GM19351 (cell line): ENCODE results near the gene RBM19.

Experiments used
- ATAC-seq: cut with Tn5 transposase; IDR thresholded peaks from one replicate; pipeline ENCODE4 v1.9.1; 2021; ENCODE audit warnings: mild to moderate bottlenecking, moderate library complexity; ENCODE audit not compliant: unreplicated experiment

RBM19 gene

DNA sequence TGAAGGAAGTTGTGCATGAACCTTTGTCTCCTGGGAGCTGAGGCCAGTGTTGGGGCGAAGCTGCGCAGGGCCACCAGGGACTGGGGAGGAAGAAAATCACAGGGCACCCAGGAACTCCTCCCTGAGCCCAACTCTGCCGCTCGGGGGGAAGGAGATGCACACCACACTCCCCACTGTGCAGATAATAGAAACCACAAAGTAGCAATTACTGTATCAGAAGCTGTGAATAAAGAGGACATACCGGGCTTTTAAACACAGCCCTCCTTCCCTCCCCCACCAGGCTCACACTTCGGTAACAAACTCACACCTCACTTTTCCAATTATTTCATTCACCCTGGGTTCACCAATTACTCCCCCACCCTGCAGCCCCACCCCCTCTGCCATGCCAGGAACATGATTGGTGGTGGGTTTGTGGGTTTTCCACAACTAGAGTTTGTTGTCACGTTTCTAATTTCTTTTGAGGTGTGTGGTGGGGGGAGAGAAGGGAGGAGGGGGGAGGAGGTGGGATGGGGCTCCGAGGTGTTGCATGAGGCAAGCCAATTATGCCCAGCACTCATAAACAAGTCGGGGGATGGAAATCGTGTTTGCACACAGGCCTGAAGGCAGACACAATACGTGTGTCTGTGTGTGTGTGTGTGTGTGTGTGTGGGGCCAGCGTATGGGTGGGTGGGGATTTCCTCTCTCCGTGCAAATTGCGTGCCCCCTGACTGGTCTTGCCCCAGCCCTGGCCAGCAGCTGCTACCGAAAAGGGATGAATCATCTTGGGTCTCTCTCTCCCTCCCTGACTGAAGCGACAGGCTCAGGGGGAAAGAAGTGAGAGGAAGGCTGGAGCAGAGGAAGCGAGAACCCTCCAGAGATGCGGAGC, 103.3 kb downstream of the RBM19 start:
- ATAC-seq: no peak

DNA sequence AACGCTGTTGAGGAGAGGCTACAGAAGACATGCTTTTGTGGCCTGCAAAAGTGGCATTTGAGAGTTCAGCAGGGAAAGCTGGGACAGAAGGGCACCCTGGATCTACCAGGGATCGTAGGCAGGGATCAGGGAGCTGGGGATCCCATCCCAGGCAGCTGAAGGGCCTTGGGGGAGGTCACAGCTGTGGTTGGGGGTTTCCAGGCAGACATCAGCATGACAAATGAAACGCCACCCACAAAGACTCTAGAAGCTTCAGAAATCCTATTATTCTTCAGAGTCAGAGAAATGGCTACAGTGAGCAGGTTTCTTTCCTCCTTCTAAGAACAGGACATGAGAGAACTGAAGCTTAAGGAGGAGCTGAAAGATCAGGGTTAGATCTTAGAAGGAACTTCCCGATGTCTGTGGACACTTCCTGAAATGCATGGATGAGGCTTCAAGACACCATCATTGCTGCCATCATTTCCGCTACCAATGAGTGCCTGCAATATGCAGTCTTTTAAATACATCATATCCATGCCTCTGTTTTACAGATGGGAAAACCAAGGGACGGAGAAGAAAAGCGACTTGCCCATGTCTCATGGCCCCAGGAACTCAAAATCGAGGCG, 104.3 kb downstream of the RBM19 start:
- ATAC-seq: no peak

DNA sequence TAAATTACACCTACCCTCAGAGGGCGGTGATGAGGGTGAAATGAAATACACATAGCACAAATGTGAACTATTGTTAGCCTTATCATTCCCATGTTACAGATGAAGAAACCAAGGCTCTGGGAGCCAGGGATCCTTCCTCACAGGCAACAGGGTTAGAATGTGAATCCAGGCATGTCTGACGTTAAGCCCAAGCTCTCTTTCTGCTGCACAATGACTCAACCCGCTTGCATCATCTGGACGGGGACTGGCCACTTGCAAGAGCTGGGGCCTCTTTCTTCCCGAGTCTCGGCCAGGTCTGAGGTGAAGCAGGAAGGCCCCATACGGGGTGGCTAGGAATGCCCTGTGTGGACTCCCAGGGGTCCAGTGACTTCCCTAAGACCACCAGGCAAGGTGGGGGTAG, 105.2 kb downstream of the RBM19 start:
- no peak for ATAC-seq

DNA sequence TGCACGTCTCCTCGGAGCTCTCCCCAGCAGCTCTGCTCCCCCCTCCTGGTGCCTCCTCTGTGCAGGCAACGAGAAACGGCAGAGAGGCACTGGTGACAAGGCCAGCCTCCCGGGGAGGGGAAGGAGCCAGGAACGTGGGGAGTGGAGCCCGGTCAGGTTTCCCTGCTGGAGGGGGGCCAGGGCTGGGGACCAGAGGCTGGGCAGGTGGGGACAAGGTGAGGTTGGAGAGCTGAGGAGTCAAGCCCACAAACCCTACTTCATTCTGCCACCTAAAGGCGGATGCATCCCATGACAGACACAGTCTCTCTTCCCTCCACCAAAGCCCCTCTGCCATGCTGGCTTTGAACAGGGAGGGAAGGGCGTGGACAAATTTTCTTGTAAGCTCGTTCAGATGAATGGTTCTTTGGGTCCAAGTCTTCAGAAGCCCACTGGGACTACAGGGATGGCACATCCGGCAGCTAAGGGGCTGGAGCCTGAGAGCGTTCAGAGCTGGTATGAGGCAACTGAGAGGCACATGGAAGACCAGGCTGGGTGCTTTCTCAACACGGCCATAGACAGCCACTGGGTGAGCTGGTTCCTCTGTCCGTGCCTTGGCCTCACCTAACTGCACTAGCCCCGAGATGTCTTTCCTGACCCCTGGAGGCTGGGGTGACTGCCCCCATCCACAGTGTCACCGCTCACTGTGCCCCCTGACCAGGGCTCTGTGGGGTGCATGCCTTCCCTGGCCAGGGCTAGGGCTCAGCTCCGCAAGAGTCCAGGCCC, 105.9 kb downstream of the RBM19 start:
- no peak for ATAC-seq

DNA sequence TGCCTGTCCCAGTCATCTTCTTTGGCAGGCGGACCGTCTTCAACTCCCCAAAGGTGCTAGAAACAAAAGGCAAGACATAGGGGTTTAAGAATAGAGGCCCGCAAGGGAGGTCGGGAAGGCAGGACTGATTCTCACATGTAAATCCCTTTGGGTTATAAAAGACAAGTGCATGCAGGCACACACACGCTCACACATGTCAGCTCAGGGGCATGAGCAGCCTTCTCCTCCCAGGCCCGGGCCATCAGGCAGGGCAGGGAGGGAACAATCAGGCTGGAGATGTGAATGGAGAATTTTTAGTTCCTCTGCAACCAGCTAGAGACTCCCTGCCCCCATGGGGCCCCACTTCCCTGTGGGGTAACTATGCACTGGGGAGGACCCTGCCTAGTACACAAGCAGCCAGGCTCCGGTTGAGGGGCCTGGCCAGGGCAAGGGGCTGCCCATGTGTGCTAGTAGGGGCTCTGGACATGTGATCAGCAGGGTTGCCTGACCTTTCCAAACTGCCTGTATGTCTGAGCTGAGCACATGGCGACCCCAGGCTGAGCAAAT, 107.2 kb downstream of the RBM19 start:
- no peak for ATAC-seq

DNA sequence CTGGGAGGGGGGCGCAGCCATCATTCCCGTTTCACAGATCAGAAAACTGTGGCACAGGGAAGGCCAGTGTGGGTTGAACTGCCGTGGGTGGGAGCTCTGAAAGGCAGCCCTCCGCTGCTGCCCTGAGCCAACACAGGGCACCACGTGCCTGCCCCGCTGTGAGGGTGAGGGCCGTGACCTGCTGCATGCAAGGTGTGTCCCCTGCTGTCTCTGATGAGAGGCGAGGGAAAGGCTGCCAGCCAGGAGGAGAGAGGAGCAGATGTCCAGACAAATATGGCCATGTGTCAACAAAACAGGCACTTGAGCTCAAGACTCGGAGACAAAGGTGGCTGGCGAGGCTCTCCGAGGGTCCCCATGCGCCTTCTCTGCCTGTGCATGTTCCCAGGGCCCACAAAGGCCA, 108.8 kb downstream of the RBM19 start:
- no peak for ATAC-seq

DNA sequence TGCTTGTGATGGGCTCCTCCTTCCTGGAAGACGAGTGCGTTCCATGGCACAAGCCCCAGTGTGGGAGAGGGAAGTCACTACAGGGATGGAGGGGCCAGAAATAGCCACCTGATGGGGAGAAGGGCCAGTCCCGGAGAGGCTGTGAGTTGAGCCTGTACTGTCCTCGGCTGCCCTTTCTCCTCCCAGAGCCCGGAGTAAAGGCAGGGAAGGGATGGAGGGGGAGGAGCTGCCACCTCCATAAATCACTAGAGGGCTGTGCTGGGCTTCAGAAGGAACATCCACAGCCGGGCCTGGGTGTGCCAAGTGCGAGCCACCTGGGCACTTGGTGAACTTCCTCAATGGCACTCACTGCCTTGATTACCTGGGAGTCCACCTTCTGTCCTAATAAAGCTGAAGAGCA, 110.1 kb downstream of the RBM19 start:
- ATAC-seq: no peak

DNA sequence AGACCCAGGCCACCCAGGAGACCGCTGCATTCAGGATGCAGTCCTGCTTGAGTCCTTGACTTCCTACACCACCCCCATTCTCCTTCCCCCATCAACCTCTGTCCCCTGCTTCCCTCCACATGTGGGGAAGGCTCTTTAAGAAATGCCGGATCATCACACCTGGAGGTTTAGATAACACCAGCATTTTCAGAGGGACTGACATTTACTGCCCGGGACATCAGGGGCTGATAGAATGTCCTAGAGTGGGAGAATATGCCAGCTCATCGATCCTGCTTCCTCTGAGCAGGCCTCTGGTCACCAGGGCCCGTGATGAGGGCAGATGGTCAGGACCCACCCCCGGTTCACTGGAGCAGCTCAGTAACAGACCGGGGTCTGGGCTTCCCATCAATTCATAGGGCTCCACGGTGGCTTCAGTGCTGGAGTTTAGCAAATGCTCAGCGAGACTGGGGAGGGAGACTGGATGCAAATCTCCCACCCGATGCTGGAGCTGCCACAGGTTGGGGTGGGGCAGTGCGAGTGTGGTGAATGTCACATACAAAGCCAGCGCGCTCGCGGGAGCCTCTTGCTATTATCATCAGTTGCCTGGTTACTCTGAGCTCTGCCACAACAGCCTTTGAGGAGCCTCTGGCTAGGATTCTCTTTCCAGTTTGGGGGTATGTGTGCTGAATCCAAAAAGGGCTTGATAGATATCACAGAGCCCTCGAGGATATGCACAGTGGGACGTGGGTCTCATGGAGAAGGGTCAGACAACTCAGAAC, 111.6 kb downstream of the RBM19 start:
- ATAC-seq: no peak

DNA sequence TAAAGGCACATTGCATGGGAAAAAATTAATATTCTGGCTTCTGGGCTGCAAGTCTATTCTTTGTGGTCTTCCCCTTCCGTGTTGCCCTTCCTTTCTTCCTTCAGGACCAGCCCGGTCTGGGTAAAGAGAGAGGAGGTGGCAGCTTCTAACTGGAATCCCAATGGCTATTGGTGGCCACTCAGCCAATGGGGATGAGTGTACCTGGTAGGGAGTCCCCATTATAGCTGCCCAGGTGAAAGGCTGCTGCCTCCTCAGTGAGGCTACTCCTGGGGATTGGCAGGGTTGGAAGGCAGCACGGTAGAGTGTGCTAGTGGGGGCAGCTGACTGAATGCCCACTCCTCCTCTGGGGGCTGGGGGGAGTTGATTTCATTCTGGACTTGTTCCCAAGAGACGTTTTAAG, 112.6 kb downstream of the RBM19 start:
- ATAC-seq: no peak

DNA sequence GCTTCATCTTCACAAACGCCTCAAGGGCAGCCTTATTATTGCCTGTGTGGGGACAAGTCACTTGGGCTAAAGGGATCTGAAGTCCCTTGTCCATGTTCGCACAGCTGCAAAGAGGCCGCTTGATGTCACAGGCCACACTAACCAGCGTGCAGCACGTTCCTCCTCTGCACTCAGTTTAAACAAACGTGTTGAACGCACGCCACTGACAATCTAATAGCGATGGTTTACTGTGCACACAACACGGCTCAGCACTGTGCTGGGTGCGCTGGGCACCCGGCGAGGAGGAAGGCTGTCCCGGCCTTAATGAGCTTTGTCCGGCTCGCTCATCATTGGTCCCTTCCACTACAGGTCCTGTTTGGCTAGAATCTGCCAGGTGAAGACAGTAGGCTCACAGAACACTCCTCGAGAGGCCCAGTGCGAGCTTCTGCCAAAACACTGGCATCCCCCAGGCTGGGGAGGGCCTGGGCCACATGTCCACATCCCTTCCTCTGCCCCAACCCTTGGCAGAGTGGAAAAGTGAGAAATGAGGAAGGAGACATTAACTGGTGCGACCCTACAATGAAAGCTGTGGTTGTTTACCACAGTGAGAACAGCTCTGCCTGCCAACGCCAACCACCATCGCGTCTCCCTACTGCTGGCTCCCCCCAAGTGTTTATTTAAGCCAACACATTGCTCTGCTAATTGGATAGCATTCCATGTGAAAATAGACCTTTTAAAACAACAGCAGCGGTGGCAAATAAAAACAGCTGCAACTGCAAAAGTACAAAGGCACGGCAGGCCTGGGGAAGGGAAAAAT, 113.2 kb downstream of the RBM19 start:
- ATAC-seq: no peak

DNA sequence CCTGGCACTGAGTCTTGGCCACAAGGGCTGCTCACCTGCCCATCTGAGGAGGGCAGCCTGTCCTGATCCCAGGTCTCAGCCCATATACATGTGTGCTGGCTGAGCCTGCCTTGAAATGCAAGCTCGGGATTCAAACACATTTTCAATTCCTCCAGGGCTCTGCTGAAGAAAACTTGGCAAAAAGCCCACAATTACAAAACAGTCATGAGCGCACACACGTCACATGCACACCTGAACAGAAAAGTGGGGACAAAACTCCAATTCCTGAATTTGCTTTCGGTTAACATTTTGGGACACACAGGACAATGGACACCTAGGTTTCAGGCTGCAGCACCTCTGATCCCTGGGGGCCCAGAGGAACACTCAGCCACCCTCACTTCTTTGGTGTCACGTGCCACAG, 113.9 kb downstream of the RBM19 start:
- no peak for ATAC-seq

DNA sequence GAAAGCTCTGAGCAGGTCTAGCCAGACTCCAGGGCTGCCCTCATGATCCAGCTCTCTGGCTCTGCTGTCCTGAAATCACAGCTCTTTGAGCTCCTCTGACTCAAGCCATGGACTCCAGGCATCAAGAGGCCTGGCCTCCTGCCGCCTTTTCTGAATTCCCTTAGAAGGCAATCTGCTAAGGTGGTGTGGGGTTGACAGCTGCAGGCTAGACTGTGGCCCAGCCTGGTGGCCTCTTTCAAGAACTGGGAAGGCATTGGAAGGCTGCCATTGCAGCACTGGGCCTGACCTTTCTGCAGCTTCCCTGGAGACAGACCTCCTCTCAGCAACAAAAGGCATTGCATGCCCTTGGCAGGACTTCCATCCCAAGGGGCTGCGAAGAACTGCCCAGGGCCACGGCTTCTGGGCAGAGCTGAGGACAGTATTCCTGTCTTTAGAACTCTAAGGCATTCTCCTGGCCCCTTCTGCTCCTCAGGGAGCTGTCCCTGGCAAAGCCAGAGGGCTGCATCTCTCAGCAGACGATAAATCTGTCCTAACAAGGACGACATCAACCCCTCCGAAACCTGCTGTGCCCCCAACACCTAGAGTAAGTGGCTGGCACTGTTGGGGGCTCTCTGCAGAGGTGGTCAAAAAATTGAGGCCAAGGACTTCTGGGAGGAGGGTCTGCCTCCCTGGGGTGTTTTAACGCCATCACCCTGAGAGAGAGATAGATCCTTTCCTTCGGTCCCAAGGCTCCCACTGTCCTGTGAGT, 115.6 kb downstream of the RBM19 start:
- ATAC-seq: no peak

DNA sequence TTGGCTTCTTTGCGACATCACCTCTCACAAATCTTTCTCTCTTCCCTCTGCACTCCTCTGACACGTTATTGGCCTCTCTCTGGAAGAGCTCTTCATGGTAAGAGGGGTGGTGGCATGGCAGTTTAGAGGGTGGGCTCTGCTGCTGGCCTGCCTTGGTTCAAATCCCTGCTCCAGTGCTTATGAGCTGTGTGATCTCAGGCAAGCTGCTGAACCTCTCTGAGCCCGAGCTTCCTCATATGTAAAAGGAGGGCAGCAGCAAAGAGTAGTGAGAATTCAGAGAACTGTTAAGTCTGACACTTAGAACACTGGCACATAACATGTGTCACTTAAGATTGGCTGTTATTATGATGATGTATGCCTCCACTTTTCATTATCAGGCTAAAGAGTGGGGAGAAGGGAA, 118.3 kb downstream of the RBM19 start:
- no peak for ATAC-seq

DNA sequence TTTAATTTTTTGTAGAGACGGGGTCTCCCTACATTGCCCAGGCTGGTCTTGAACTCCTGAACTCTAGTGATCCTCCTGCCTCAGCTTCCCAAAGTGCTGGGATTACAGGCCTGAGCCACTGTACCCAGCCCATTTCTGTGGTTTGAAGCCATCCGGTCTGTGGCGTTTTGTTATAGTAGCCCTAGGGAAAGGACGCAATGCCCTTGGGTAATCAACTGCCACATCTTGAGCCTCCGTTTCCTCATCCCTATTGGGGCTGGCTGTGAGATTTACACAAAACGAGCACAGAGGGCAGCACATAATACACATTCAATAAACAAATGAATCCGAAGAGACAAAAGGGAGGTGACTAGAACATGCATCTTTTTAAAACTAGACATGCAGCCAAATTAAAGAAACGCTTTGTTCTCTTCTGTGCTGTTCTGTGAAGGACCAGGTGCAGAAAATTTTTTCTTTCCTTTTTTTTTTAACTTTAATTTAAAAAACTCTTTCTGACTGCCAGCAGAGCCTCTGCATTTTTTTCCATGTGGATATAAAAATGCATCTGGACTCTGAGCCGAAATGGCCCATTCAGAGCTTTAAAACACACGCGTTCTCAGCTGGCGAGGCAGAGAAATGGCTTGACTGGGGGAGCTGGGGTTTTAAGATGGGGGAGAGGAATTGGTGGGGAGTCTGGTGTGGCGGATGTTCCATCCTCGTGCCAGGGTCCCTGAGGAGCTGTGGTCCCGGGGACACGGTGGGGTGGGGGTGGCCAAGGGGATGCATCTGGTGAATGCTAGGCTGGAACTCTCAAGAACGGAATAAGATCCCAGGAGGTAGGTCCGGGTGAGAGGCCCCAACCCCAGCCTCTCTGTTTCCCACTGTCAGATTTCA, 119.0 kb downstream of the RBM19 start:
- ATAC-seq: no peak

DNA sequence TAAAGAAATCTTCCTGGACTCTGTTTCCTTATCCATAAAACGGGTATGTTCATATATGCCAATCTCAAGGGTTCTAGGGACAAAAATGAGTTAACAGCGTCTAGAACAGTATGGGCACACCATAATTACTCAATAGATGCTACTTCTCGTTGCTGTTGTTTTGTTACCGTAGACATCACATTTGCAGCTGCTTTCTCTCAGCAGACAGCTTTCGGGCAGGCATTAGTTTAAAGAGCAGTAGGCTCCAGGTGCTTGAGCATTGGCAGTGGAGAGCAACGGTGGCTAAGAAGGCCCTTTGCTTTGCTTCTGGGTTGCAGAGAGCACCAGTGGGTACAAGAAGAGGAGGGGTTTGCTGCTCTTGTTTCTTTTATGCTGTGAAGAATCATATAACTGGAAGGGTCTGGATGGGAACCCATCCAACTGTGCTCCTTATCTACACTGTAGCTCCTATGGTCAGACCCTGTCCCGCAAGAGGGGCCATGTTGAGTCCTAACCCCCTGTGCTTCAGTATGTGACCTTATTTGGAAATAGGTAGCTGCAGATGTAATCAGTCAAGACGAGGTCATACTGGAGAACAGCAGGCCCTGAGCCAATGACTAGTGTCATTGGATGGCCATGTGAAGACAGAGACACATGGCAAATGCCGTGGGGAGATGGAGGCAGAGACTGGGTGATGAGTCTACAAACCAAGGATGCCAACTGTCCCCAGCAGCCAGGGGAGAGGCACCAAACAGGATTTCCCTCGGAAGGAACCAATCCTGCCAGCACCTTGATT, 120.0 kb downstream of the RBM19 start:
- no peak for ATAC-seq

DNA sequence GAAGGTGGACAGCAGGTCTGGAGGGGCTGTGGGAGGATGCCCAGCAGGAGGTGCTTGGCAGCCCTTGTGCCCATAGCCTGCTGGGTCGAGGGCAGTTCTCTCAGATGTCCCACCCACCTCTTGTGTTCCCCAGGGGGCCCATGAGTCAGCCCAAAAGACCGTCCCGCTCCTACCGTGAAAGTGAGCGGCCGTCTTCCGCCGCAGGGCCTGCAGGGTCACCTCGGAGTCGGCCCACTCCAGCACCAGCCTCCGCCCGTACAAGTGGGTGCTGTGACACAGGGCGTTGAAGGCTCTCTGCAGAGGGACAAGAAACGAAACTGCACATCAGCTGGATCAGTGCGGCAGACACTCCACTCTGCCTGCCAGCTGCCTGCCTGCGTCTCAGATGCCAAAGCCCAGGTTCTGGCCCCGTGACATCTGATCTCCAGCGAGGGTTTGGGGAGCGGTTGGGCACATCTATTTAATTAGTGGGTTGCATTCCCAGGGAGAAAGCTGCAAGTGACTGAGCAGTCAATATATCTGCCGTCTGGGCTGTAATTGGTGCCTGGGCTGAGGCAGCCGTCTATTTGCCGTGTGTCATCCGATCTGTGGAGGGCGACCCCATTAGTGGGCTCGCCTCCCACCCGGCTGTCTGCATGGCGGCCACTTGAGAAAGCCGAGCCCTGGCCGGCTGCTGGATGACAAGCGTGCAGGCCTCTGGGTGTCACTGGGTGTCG, 121.5 kb downstream of the RBM19 start:
- no peak for ATAC-seq

DNA sequence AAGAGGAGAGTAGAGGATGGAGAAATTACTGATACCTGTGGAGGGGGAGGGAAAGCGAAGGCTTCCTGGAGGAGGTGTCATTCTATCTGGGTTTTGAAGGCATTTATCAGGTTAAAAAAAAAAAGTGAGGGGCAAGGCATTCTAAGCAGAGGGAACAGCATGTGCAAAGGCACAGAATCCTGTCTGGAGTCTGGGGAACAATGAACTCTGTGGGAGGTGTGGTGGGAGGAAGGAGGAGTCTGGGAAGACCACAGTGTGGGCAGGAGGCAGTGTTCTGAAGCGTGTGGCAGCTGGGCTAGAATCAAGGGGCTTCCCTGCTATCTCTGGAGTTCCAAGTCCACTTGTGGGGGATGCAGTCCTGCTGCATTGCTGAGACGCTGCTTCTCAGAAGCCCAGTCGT, 123.4 kb downstream of the RBM19 start:
- ATAC-seq: no peak
